Measurements from ENCODE around the gene CDK5RAP2.
"Not testable (repeated sequence)": the region's sequence is repeated elsewhere in the genome, so short reads cannot be mapped to it uniquely, and the experiment has no call there.

CDK5RAP2 gene

GRCh38 chr9:120513825-120514396 lies 66.1 kb downstream of the CDK5RAP2 start:
- no peak for DNase-seq (ENCODE audit: low read depth)

GRCh38 chr9:120510816-120511215 lies 69.2 kb downstream of the CDK5RAP2 start:
- no peak for DNase-seq (ENCODE audit: low read depth)

GRCh38 chr9:120507936-120508510 lies 71.9 kb downstream of the CDK5RAP2 start:
- no peak for DNase-seq (ENCODE audit: low read depth)

GRCh38 chr9:120505186-120505585 lies 74.8 kb downstream of the CDK5RAP2 start:
- DNase-seq (ENCODE audit: low read depth), result no peak

DNA sequence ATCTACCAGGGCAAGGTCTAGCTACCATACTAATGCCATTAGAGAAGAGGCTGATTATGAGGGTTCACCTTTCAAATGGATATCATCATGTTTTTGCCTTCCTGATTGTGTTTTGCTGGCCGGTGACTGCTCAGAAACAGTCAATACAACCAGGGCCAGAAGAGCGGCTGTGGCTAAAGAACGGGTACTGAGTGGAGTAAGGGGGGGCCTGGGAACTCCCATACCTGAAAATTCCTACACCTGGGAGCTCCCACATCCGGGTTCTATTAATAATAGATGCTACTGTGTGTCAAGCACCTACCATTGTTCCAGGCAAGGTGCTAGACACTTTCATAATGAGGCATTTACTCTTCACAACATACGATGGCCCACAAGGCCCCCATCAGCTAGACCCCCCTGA lies 79.2 kb downstream of the CDK5RAP2 start:
- DNase-seq (ENCODE audit: low read depth), result no peak

DNA sequence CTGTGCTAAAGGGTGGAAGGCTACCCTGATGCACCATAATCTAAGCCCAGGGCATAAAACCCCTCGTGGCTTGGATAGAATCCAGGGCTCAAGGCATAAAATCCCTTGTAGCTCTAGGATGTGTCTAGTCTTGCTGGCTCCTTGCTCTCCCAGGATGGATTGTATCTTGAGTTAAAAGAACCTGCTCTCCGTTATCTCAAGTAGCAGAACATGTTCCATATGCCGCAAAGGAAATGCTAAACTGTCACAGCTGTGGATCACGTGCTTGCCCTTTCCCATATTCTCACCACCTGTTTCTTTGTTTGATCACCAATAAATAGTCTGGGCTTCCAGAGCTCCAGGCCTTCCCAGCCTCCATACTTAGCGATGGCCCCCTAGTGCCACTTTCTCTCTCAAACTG lies 82.1 kb downstream of the CDK5RAP2 start:
- DNase-seq (ENCODE audit: low read depth), result not testable (repeated sequence)

- not testable (repeated sequence) for DNase-seq (ENCODE audit: low read depth)
These were observed 83.5 kb downstream of the CDK5RAP2 start for GRCh38 chr9:120496438-120496837.

DNA sequence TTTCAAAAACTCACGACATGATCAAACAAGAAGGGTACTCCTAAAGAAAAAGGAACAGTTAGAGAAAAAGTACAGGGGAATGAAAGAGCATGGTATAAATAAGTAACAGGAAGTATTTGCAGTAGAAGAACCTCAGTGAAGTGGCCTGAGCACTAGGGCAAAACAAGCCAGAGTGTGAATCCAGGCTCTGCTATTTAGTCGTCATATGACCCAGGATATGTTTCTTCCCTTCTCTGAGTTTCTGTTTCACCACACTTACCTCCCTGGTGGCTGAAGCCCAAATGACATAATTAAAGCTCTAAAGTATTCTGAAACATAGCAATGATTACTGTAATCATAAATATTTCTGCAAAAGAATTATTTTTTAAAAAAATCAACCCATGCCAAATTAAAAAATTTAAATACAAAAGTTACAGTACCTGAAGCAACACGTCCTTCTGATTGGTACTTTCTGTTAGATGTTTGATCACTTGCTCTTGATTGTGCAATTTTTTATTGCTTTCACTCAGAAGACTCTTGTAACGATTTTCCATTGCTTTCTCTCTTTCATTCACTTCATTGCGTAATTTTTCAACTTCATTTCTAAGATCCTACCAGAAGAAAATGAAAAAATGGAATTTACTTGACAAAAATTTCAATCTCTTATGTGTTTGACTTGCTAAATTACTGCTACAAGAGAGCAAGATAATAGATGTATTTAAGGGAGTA lies 88.9 kb downstream of the CDK5RAP2 start:
- peak; percentile 11 for DNase-seq (ENCODE audit: low read depth)

GRCh38 chr9:120486835-120487234 lies 93.1 kb downstream of the CDK5RAP2 start:
- DNase-seq (ENCODE audit: low read depth), result no peak

- DNase-seq (ENCODE audit: low read depth), result peak; percentile 46
These were observed 93.6 kb downstream of the CDK5RAP2 start for GRCh38 chr9:120486347-120486746.

DNA sequence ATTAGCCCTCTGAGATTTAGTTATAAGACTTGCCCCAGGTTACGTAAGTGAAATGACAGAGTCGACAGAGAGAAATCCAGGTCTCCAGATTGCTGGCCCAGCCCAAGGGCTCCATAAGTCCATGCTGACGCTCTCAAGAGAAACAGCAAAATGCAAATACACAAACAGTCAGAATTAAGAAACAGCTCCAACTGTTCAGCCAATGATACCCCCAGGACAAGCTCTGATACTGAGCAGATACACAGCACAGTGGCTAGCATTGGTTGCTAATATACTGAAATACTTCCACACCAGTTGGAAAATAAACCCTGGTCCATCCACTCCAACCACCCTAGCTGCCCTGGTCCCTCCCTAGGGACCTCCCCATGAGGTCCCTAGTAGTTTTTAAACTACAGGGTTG lies 94.2 kb downstream of the CDK5RAP2 start:
- DNase-seq (ENCODE audit: low read depth), result no peak

DNA sequence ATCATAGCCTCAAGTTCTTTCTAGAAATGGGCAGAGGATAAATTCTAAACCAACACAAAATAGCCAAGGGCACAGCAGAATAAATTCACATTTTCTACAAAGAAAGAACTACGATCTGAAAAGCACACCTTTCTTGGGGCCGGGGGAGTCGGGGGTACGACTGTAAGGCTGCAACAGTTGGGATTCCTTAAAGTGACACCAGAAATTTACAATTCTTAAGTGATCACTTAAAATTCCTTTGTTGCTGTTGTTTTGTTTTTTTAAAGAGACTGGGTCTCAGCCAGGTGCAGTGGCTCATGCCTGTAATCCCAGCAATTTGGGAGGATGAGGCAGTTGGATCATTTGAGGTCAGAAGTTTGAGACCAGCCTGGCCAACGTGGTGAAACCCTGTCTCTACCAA lies 95.8 kb downstream of the CDK5RAP2 start:
- no peak for DNase-seq (ENCODE audit: low read depth)

DNA sequence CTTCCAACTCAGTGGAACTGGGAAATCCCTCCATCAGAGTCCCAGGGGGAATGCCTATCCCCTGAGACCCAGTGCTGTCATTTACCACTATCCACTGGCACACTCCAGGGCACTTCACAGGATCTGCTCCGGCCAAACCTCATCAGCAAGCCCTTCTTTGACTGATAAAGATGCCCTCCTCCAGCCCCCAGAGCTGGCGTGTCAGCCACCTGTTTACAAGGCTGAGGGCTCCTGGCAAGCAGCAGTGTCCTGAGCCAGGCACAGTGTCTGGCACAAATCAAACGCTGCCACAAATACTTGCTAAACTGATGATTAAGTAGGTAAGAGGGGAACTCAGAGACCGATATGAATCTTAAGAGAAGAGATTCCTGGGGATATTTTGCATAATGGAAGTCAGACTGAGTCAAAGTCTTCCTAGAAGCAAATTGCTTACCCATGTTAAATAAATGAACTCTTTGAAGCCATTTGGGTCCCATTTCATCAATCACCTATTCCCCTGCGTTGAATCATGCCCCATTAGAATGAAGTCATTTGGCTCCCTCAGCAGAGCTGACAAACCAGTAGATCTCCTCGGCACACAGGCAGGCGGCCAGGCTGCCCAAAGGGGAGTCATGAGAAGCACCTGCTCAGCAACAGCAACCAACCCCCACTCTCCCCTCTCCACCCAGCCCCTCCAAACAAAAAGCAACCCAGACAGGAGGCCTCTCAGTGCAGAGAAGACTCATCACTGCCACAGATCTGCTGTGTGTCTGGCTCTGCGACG lies 97.4 kb downstream of the CDK5RAP2 start:
- no peak for DNase-seq (ENCODE audit: low read depth)

GRCh38 chr9:120481846-120482245 lies 98.1 kb downstream of the CDK5RAP2 start:
- DNase-seq (ENCODE audit: low read depth), result no peak

DNA sequence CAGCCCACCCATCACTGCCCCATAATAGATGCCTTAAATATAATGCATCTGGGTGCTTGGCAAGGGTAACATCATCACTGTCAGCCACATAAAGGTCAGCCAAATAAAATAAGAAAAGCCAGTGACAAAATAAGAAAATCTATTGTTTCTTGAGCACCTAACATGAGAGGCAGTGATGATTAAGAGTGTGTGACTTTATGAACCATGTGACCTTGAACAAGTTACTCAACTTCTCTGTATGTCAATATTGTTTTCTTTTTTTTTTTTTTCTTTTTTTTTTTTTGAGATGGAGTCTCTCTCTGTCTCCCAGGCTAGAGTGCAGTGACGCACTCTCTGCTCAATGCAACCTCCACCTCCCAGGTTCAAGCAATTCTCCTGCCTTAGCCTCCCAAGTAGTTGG lies 98.7 kb downstream of the CDK5RAP2 start:
- no peak for DNase-seq (ENCODE audit: low read depth)

GRCh38 chr9:120480707-120481106 lies 99.3 kb downstream of the CDK5RAP2 start:
- DNase-seq (ENCODE audit: low read depth), result peak; percentile 13

DNA sequence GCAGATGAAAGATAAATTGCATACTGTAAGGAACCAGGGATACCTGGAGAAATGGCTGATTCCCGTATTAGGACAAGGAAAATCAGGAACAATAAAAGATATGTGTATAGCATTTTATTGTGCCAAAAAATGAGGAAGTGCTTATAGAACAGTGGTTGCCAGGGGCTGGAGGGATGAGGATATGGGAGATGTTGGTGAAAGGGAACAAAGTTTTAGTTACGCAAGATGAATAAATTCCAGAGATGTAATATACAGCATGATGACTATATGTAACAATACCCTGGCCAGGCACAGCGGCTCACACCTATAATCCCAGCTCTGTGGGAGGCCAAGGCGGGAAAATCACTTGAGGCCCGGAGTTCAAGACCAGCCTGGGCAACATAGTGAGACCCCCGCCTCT lies 101.8 kb downstream of the CDK5RAP2 start:
- no peak for DNase-seq (ENCODE audit: low read depth)

GRCh38 chr9:120477534-120478001 lies 102.4 kb downstream of the CDK5RAP2 start:
- DNase-seq (ENCODE audit: low read depth), result peak; percentile 75

DNA sequence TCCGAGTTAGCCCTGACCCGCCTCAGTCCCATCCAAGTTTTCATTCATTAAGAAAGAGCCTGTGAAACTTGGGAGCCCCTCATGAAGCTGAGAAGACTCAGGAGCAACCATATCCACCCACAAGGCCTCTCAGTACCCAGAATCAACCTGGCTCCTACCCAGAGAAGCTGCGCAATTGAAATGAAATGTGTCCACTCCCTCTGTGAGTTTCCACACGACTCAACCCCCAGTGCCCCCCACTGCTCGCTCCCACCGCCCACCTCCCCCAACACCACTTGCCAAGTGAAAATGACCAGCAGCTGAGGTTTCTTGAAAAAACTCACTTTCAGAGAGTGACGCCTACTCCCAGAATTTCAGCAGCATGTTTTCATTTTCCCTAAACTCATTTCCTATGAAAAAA lies 104.6 kb downstream of the CDK5RAP2 start:
- peak; percentile 55 for DNase-seq (ENCODE audit: low read depth)

DNA sequence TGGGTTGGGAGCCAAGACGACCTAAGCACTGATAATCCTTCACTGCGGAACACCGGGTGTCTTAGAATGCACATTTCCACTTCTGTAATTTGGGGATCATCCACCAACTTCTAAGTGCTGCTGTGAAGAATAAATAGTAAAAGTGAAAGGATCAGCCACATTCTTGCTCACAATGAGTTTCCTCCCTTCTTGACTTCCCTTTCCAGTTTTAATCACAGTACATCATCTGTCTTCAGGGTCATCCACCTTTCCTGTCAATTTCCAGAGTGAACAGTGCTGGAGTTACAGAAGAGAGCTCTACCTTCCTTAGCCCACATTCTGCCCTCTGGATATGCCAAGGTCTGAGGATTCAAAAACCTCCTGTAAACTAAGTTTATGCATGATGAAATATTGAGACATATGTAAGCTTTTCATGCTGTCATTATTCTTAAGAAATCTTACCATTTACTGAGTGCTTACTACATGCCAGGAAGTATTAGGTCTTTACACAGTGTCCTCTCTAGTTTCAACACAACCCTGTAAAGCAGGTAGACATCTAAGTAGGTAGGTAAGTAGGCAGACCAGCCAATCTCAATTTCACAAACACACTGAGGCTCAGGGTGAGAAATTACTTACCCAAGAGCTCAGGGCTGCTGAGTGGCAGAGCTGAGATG lies 105.2 kb downstream of the CDK5RAP2 start:
- DNase-seq (ENCODE audit: low read depth), result peak; percentile 20

- no peak for DNase-seq (ENCODE audit: low read depth)
These were observed 106.4 kb downstream of the CDK5RAP2 start for GRCh38 chr9:120473608-120474007.

Data from GM04504 (cell line).